ENCODE results near the gene GIPC2. TPM values are rescaled to one million over a fixed set of nuclear protein-coding genes. Genes with fewer than 3 reads are reported as not detected.

Gene GIPC2
- total RNA-seq, 1 donor from 2014 or later: 1.5 TPM

GRCh38 chr1:78171736-78172590 lies 126.2 kb downstream of the GIPC2 start:
- H3K4me3 ChIP-seq (ENCODE audit: low read depth, low read length): no peak overlapping the region
- no peak for DNase-seq (ENCODE audit: low read depth)
- TF ChIP-seq CTCF (conservative IDR thresholded peaks at IDR 0.05; ENCODE audit: low read depth, low read length): no peak

- H3K4me3 ChIP-seq (ENCODE audit: low read depth, low read length): no peak overlapping the region
- no peak for DNase-seq (ENCODE audit: low read depth)
- TF ChIP-seq CTCF (conservative IDR thresholded peaks at IDR 0.05; ENCODE audit: low read depth, low read length): no peak
These were observed 130.7 kb downstream of the GIPC2 start for GRCh38 chr1:78176448-78176847.

- no peak for DNase-seq (ENCODE audit: low read depth)
- H3K4me3 ChIP-seq (ENCODE audit: low read depth, low read length): no peak overlapping the region
- TF ChIP-seq CTCF (conservative IDR thresholded peaks at IDR 0.05; ENCODE audit: low read depth, low read length): no peak
These were observed 132.0 kb downstream of the GIPC2 start for GRCh38 chr1:78177708-78178270.

- H3K4me3 ChIP-seq (ENCODE audit: low read depth, low read length): no peak overlapping the region
- no peak for DNase-seq (ENCODE audit: low read depth)
- TF ChIP-seq CTCF (conservative IDR thresholded peaks at IDR 0.05; ENCODE audit: low read depth, low read length): no peak
These were observed 133.1 kb downstream of the GIPC2 start for GRCh38 chr1:78178816-78179215.

GRCh38 chr1:78184460-78185072 lies 138.8 kb downstream of the GIPC2 start:
- no peak for TF ChIP-seq CTCF (conservative IDR thresholded peaks at IDR 0.05; ENCODE audit: low read depth, low read length)

More at GRCh38 chr1:78184460-78185072, 138.8 kb downstream of the GIPC2 start:
- no peak overlapping the region for H3K4me3 ChIP-seq (ENCODE audit: low read depth, low read length)
- no peak for DNase-seq (ENCODE audit: low read depth)

Other genes with a start within 250 kb of the GIPC2 start
- gene NEXN, start 157.3 kb upstream of the GIPC2 start, total RNA-seq: 13.5 and 17.2 TPM in 2 replicates
- gene FUBP1, start 66.9 kb upstream of the GIPC2 start, total RNA-seq: 81.2 and 133 TPM in 2 replicates
- 3.6 and 10.9 TPM in 2 replicates for gene DNAJB4, start 41.0 kb upstream of the GIPC2 start, total RNA-seq

Measured in epithelial cell of proximal tubule (primary cell).